Neural progenitor cell (in vitro differentiated cells): ENCODE data around the gene MAGI2.

ENCODE experiments used
- EZH2 ChIP-seq: fragments of 200-600 bp; sonication (generic); IDR thresholded peaks from 2 replicates; pipeline ENCODE4 v1.6.1; 2017; ENCODE audit warnings: antibody characterized with exemption, mild to moderate bottlenecking, moderate library complexity
- EZH2phosphoT487 ChIP-seq: fragments of 200-600 bp; sonication (generic); IDR thresholded peaks from 2 replicates; pipeline ENCODE4 v1.6.1; 2017; ENCODE audit warnings: antibody characterized with exemption
- TF ChIP-seq, protein P1 (sequence below): fragments of 200-600 bp; sonication (generic); IDR thresholded peaks from 2 replicates; pipeline ENCODE4 v1.5.1; 2017; ENCODE audit warnings: antibody characterized with exemption, mild to moderate bottlenecking

DNA sequence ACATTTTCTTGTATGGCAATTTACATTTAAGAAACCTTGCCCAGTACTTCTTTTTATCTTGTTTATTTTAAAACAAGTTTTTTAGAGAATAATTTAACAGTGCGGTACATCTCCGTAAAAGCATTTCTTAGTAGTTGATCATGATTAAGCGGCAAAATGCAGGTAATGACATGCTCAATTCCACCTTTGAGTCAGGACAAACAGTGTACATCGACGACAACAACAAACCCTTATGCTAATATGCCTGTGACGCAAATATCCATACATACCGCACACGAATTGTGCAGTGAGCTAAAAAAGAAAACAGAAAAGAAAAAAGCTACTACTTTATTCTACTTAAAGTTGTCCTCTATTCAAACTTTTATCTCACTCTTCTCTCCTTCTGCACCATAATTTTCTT, 1.9 kb downstream of the MAGI2 start:
- TF ChIP-seq, protein P1, sequence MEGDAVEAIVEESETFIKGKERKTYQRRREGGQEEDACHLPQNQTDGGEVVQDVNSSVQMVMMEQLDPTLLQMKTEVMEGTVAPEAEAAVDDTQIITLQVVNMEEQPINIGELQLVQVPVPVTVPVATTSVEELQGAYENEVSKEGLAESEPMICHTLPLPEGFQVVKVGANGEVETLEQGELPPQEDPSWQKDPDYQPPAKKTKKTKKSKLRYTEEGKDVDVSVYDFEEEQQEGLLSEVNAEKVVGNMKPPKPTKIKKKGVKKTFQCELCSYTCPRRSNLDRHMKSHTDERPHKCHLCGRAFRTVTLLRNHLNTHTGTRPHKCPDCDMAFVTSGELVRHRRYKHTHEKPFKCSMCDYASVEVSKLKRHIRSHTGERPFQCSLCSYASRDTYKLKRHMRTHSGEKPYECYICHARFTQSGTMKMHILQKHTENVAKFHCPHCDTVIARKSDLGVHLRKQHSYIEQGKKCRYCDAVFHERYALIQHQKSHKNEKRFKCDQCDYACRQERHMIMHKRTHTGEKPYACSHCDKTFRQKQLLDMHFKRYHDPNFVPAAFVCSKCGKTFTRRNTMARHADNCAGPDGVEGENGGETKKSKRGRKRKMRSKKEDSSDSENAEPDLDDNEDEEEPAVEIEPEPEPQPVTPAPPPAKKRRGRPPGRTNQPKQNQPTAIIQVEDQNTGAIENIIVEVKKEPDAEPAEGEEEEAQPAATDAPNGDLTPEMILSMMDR: no peak
- TF ChIP-seq EZH2phosphoT487: no peak
- TF ChIP-seq EZH2: no peak
